Keratinocyte (primary cell): ENCODE results near the gene NAA15. TPM values are rescaled to one million over a fixed set of nuclear protein-coding genes. Genes with fewer than 3 reads are reported as not detected.

Experiments used
- DNase-seq: peaks from one replicate; pipeline ENCODE4 v3.0.0-alpha.2; 2011; ENCODE audit warnings: low read depth, missing footprints, low spot score
- FAIRE-seq: peaks from 2 replicates; lab custom pipeline; 2011; peaks lifted over from hg19 to GRCh38; lab: Jason Lieb, UNC
- H2AFZ ChIP-seq: 2 replicates; pipeline ENCODE4 v1.6.0; 2012; ENCODE audit warnings: low read length, control low read depth, inconsistent platforms; ENCODE audit not compliant: control insufficient read depth
- H3K27ac ChIP-seq: 2 replicates; pipeline ENCODE4 v1.5.1; 2011; ENCODE audit warnings: low read length; ENCODE audit not compliant: control insufficient read depth, insufficient read depth
- H3K27me3 ChIP-seq: 3 replicates; pipeline ENCODE4 v1.6.0; 2011; ENCODE audit warnings: low read length; ENCODE audit not compliant: control insufficient read depth, insufficient read depth; ENCODE audit errors: extremely low read depth
- H3K36me3 ChIP-seq, 2 experiments: 2 replicates in 1 of 2; 3 replicates in 1 of 2; pipeline ENCODE4 v1.5.1; 2011; ENCODE audit warnings: low read length in 2 of 2, mild to moderate bottlenecking in 1 of 2; ENCODE audit not compliant: control insufficient read depth in 2 of 2, insufficient read depth in 2 of 2; ENCODE audit errors: extremely low read depth in 1 of 2
- H3K4me1 ChIP-seq: 3 replicates; pipeline ENCODE4 v1.5.1; 2011; ENCODE audit warnings: low read length; ENCODE audit not compliant: control insufficient read depth, insufficient read depth; ENCODE audit errors: extremely low read depth
- H3K4me2 ChIP-seq: 3 replicates; pipeline ENCODE4 v1.6.0; 2011; ENCODE audit warnings: low read depth, low read length; ENCODE audit not compliant: control insufficient read depth, insufficient read depth; ENCODE audit errors: extremely low read depth
- H3K4me3 ChIP-seq, 3 experiments: fragments of 200-600 bp in 1 of 3; sonication (generic) in 1 of 3; 2 replicates in 2 of 3; 3 replicates in 1 of 3; pipeline ENCODE4 v1.5.1; 2011 to 2016; ENCODE audit warnings: low read length in 3 of 3, mild to moderate bottlenecking in 3 of 3, control low read depth in 2 of 3, inconsistent platforms in 1 of 3, low read depth in 1 of 3, mixed read lengths in 1 of 3, mixed run types in 1 of 3, moderate library complexity in 1 of 3; ENCODE audit not compliant: control insufficient read depth in 2 of 3, insufficient read depth in 2 of 3; ENCODE audit errors: extremely low read depth in 1 of 3
- H3K79me2 ChIP-seq: 2 replicates; pipeline ENCODE4 v1.6.0; 2012; ENCODE audit warnings: low read length; ENCODE audit not compliant: control insufficient read depth, insufficient read depth
- H3K9ac ChIP-seq: 3 replicates; pipeline ENCODE4 v1.6.0; 2011; ENCODE audit warnings: low read length; ENCODE audit not compliant: control insufficient read depth, insufficient read depth; ENCODE audit errors: extremely low read depth
- H3K9me1 ChIP-seq: 3 replicates; pipeline ENCODE4 v1.6.0; 2011; ENCODE audit warnings: low read length; ENCODE audit not compliant: control insufficient read depth, insufficient read depth; ENCODE audit errors: extremely low read depth
- H3K9me3 ChIP-seq: 2 replicates; pipeline ENCODE4 v1.5.1; 2012; ENCODE audit warnings: low read depth, low read length; ENCODE audit not compliant: control insufficient read depth
- H4K20me1 ChIP-seq: 3 replicates; pipeline ENCODE4 v1.6.0; 2011; ENCODE audit warnings: low read length; ENCODE audit not compliant: control insufficient read depth, insufficient read depth; ENCODE audit errors: extremely low read depth
- CTCF ChIP-seq, 3 experiments: IDR thresholded peaks in 1 of 3; conservative IDR thresholded peaks in 1 of 3; optimal IDR thresholded peaks in 1 of 3; 2 replicates in 2 of 3; 3 replicates in 1 of 3; pipeline versions ENCODE3 to v1.5.1; 2011; ENCODE audit warnings: low read length in 3 of 3, mild to moderate bottlenecking in 3 of 3, moderate library complexity in 2 of 3, control low read depth in 1 of 3, inconsistent platforms in 1 of 3; ENCODE audit not compliant: insufficient read depth in 2 of 3; ENCODE audit errors: extremely low read depth in 1 of 3
- EZH2 ChIP-seq: IDR thresholded peaks from one replicate; pipeline ENCODE4 v1.6.1; 2012; ENCODE audit warnings: inconsistent platforms, mild to moderate bottlenecking, low read length, moderate library complexity
- dilution Hi-C: fragments of 300-500 bp; cut with MboI; formaldehyde crosslinking; loops from one replicate; pipeline ENCODE4 v1.7.0; 2020; ENCODE audit warnings: low sequenced_read_pairs; ENCODE audit not compliant: extremely low pct_ligation_motif_present
- polyA plus RNA-seq, 5 experiments: library from polyadenylated mRNA; depleted of rRNA in 3 of 5; stranded (reverse) in 3 of 5; stranded (forward) in 1 of 5; unstranded in 1 of 5; fragments of >200 nt; gene quantifications; 1 replicate in 1 of 5; 2 replicates in 3 of 5; 3 replicates in 1 of 5; pipeline versions ENCODE4 v1.2.1 to v1.2.3, GENCODE V29; 2011 to 2012; ENCODE audit warnings: missing spikeins in 2 of 5, low read depth in 1 of 5, low replicate concordance in 1 of 5

Gene NAA15
- polyA plus RNA-seq, 1 donor (not counting 4 experiments of a cell fraction or from before 2014, with no cell fraction given): 37.2 TPM

DNA sequence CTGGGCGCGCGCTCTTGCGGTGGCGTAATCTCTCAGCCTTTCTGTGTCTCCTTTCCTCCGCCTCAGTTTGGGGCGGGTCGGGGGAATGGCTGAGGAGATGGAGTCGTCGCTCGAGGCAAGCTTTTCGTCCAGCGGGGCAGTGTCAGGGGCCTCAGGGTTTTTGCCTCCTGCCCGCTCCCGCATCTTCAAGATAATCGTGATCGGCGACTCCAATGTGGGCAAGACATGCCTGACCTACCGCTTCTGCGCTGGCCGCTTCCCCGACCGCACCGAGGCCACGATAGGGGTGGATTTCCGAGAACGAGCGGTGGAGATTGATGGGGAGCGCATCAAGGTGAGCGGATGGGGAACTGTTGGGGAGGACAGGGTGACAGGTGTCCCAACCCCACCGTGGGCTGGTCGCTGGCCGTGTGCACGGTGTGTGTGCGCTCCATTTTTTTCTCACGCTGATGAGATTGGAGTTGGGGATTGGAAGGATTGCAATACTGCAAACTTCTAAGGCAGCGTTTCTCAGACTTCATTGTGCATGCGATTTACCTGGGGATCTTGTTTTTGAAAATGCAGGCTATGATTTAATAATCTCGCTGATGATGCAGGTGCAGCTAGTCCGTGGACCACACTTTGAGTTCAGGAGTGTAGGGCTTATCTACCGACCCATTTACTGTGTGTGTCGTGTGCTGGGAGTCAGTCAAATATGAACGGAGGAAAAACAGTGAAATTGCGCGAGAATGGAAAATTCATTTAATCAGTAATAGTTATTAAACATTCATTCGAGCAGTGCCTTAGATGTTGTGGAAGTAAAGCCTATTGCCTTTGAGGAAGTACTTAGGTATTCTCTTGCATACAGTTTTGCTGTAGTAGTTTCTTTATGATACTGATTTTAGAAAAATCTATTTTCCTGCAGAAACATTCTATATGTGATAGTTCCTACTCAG, 153.1 kb downstream of the NAA15 start, which contains the start of gene RAB33B:
Gene RAB33B, plus strand, starts transcription at position 11 of the 935 bp plus-strand sequence. Its CDS starts 75 bp downstream, at position 86.
- dilution Hi-C loops: no loop called here
- peak within 1 kb of the TSS; percentile 96 for H2AFZ ChIP-seq
- FAIRE-seq: no peak

DNA sequence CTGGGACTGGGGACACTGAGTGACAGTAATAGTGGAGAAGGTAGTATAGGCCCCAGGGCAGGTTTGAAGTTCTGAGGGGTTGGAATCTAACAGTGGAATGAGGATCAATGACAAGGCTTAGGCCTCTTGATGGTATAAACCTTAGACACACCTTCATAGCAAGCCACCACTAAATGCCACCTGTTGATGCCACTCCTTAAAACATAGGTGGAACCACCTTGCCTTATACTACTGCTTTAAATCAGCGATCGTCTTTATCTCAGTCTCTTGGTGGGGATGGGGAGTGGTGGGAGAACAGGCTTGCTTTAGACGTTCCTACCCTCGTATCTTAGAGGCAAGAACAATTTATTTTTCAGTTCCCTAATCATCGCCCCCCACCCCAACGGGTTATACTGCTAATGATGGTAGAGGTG, 153.8 kb downstream of the NAA15 start:
- peak overlapping the region; percentile 1 for H3K27ac ChIP-seq
- H3K9ac ChIP-seq: peak overlapping the region; percentile 84

More for the DNA sequence above, 153.1 kb downstream of the NAA15 start, which contains the start of gene RAB33B:
- Histone ChIP-seq H3K9me1 (peaks cover 3% of the 10 kb centered on the region), H4K20me1 (no peaks in the 10 kb centered on the region), H3K27ac (peak within 1 kb of the TSS; percentile 82), H3K27me3 (no peaks in the 10 kb centered on the region), H3K79me2 (peaks cover 52% of the 10 kb centered on the region), H3K4me2 (peak within 1 kb of the TSS; percentile 97), H3K9me3 (no peaks in the 10 kb centered on the region), H3K9ac (peak within 1 kb of the TSS; percentile 84), H3K36me3 (no peaks in the 10 kb centered on the region), H3K4me3 (peak within 1 kb of the TSS; percentile 67 to 97 (median 86)), H3K4me1 (peaks cover 33% of the 10 kb centered on the region)
- no peak for DNase-seq
- peak in 1 of 3 experiments; percentile 25 for TF ChIP-seq CTCF (optimal IDR thresholded peaks at IDR 0.05 in 1 of 3, IDR thresholded peaks at IDR 0.05 in 1 of 3, conservative IDR thresholded peaks at IDR 0.05 in 1 of 3; ENCODE audit: extremely low read depth in 1 of 3, insufficient read depth in 2 of 3, low read length in 3 of 3)
- TF ChIP-seq EZH2: no peak

More for the DNA sequence above, 153.8 kb downstream of the NAA15 start:
- no peaks in the 10 kb centered on the region for H3K36me3 ChIP-seq
- H2AFZ ChIP-seq: no peak overlapping the region
- no peaks in the 10 kb centered on the region for H3K27me3 ChIP-seq
- H3K4me1 ChIP-seq: peaks cover 33% of the 10 kb centered on the region
- no peaks in the 10 kb centered on the region for H3K9me3 ChIP-seq
- FAIRE-seq (no peak), DNase-seq (no peak)
- H3K4me2 ChIP-seq: peak overlapping the region; percentile 94
- H3K4me3 ChIP-seq: peak overlapping the region; percentile 67 to 97 (median 86)
- H4K20me1 ChIP-seq: no peaks in the 10 kb centered on the region
- peaks cover 56% of the 10 kb centered on the region for H3K79me2 ChIP-seq
- H3K9me1 ChIP-seq: peaks cover 3% of the 10 kb centered on the region
- dilution Hi-C loops: no loop called here
- no peak for TF ChIP-seq CTCF (optimal IDR thresholded peaks at IDR 0.05 in 1 of 3, IDR thresholded peaks at IDR 0.05 in 1 of 3, conservative IDR thresholded peaks at IDR 0.05 in 1 of 3; ENCODE audit: extremely low read depth in 1 of 3, insufficient read depth in 2 of 3, low read length in 3 of 3)
- TF ChIP-seq EZH2: no peak
